Brain microvascular endothelial cell (primary cell): Measurements from ENCODE around the gene LLGL1.

Experiments used
- DNase-seq: peaks from one replicate; pipeline ENCODE4 v3.0.0-alpha.2; 2020
- H3K27ac ChIP-seq: fragments of 250-450 bp; sonication (Bioruptor Pico); 2 replicates; pipeline ENCODE4 v1.5.1; 2020; ENCODE audit warnings: mild to moderate bottlenecking, moderate library complexity
- H3K27me3 ChIP-seq: fragments of 250-450 bp; sonication (Bioruptor Pico); replicated peaks from 2 replicates; pipeline ENCODE4 v1.5.1; 2020; ENCODE audit warnings: mild to moderate bottlenecking
- H3K36me3 ChIP-seq: fragments of 250-450 bp; sonication (Bioruptor Pico); replicated peaks from 2 replicates; pipeline ENCODE4 v1.5.1; 2020; ENCODE audit warnings: mild to moderate bottlenecking
- H3K4me3 ChIP-seq: 2 replicates; pipeline ENCODE4 v1.5.1; 2011; ENCODE audit warnings: low read depth, mild to moderate bottlenecking, control low read depth, low read length, moderate library complexity
- CTCF ChIP-seq: IDR thresholded peaks from 2 replicates; pipeline ENCODE4 v1.5.1; 2011; ENCODE audit warnings: low read depth, mild to moderate bottlenecking, moderate library complexity, low read length, control low read depth, inconsistent platforms; ENCODE audit errors: missing control alignments
- in situ Hi-C: cut with HindIII; loops from 2 replicates; pipeline ENCODE4 v1.10.0; 2017; ENCODE audit warnings: low sequenced_read_pairs, low pct_ligation_motif_present

LLGL1 gene

GRCh38 chr17:18181358-18181757 lies 44.1 kb upstream of the LLGL1 start:
- DNase-seq: no peak

GRCh38 chr17:18182110-18182977 lies 43.1 kb upstream of the LLGL1 start:
- in situ Hi-C loops: no loop called here
- peak overlapping the region; percentile 87 for H3K4me3 ChIP-seq
- no peaks in the 10 kb centered on the region for H3K36me3 ChIP-seq
- TF ChIP-seq CTCF: no peak
- DNase-seq: no peak
- H3K27me3 ChIP-seq: no peaks in the 10 kb centered on the region
- peak overlapping the region; percentile 98 for H3K27ac ChIP-seq

More at GRCh38 chr17:18181358-18181757, 44.1 kb upstream of the LLGL1 start:
- Histone ChIP-seq H3K27ac (no peak overlapping the region), H3K4me3 (no peak overlapping the region), H3K27me3 (no peaks in the 10 kb centered on the region), H3K36me3 (no peaks in the 10 kb centered on the region)
- in situ Hi-C loops: no loop called here
- TF ChIP-seq CTCF: no peak

GRCh38 chr17:18182978-18183333 lies 42.5 kb upstream of the LLGL1 start:
- no peak for DNase-seq
- H3K27me3 ChIP-seq: no peaks in the 10 kb centered on the region
- H3K36me3 ChIP-seq: no peaks in the 10 kb centered on the region
- H3K27ac ChIP-seq: peak overlapping the region; percentile 98
- in situ Hi-C loops: no loop called here
- TF ChIP-seq CTCF: no peak
- peak overlapping the region; percentile 87 for H3K4me3 ChIP-seq

- Histone ChIP-seq H3K27ac (peak within 1 kb of the TSS; percentile 98), H3K4me3 (peak within 1 kb of the TSS; percentile 87), H3K36me3 (no peaks in the 10 kb centered on the region), H3K27me3 (no peaks in the 10 kb centered on the region)
- in situ Hi-C loops: no loop called here
- DNase-seq: peak; percentile 100
- TF ChIP-seq CTCF: peak; percentile 63
Measured at GRCh38 chr17:18183334-18184142, 41.9 kb upstream of the LLGL1 start, which contains the start of gene ALKBH5. TSS of gene ALKBH5 (plus strand) at chr17:18183828. CDS start at chr17:18184244, 416 bp downstream.

- H3K4me3 ChIP-seq: peak overlapping the region; percentile 87
- H3K36me3 ChIP-seq: peaks cover 2% of the 10 kb centered on the region
- in situ Hi-C loops: no loop called here
- H3K27me3 ChIP-seq: no peaks in the 10 kb centered on the region
- no peak for TF ChIP-seq CTCF
- no peak for DNase-seq
- peak overlapping the region; percentile 98 for H3K27ac ChIP-seq
Measured at GRCh38 chr17:18184143-18185031, 41.0 kb upstream of the LLGL1 start.
